Lower leg skin (tissue), 4 donors: Measurements from ENCODE around the gene MOCS2. TPM values are rescaled to one million over a fixed set of nuclear protein-coding genes. Genes with fewer than 3 reads are reported as not detected.

Experiments used
- DNase-seq, 2 donors: peaks; one replicate each; pipeline ENCODE4 v3.0.0-alpha.2; 2019; ENCODE audit warnings: low spot score in 2 of 2
- H3K4me3 ChIP-seq: fragments of 200-600 bp; sonication (generic); 2 replicates; pipeline ENCODE4 v1.5.1; 2017; ENCODE audit warnings: mild to moderate bottlenecking, low read depth; ENCODE audit not compliant: poor library complexity, severe bottlenecking
- CTCF ChIP-seq, 3 donors: fragments of 450-650 bp; IDR thresholded peaks; one replicate each; pipeline ENCODE4 v1.5.1; 2016; ENCODE audit warnings: antibody characterized with exemption in 3 of 3, mild to moderate bottlenecking in 3 of 3, moderate library complexity in 2 of 3
- POLR2A ChIP-seq, 2 donors: fragments of 450-650 bp; IDR thresholded peaks; one replicate each; pipeline ENCODE4 v1.6.1; 2016 to 2017; ENCODE audit warnings: antibody characterized with exemption in 2 of 2, mild to moderate bottlenecking in 1 of 2, moderate library complexity in 1 of 2
- WGBS, 2 donors: methylation state at CpG; one replicate each; pipeline ENCODE4 v1.1.5; 2018; 5-methylcytosine and 5-hydroxymethylcytosine counted together
- intact Hi-C: fragments of 100-400 bp; cut with DNase I; formaldehyde crosslinking; loops from one replicate; pipeline ENCODE4 v1.15.0; 2023; ENCODE audit warnings: low total_unique reads
- total RNA-seq, 4 donors: library from RNA; depleted of rRNA; stranded (reverse); fragments of >200 nt; gene quantifications; one replicate each; pipeline ENCODE4 v1.1.0, GENCODE V29; 2016

Gene MOCS2
- total RNA-seq, 4 donors from 2014 or later = 12.1 to 23.3 (median 17.6) TPM

GRCh38 chr5:53087171-53087570, 22.4 kb downstream of the MOCS2 start:
- DNase-seq = no peak
- no peak overlapping the region for H3K4me3 ChIP-seq
- WGBS, 2 donors = 83 to 100% methylated on average over 1 of the region's 1 CpG
- intact Hi-C loops = no loop called here
- no peak for TF ChIP-seq POLR2A (IDR thresholded peaks at IDR 0.05)
- no peak for TF ChIP-seq CTCF (IDR thresholded peaks at IDR 0.05)

GRCh38 chr5:53084546-53085255, 24.9 kb downstream of the MOCS2 start:
- 56 to 60% methylated on average over 4 of the region's 4 CpGs for WGBS, 2 donors
- TF ChIP-seq POLR2A (IDR thresholded peaks at IDR 0.05) (no peak), CTCF (IDR thresholded peaks at IDR 0.05) (no peak)
- intact Hi-C loops = no loop called here
- no peak for DNase-seq
- H3K4me3 ChIP-seq = no peak overlapping the region

- no peak for DNase-seq
- no peak overlapping the region for H3K4me3 ChIP-seq
- intact Hi-C loops = no loop called here
- TF ChIP-seq POLR2A (IDR thresholded peaks at IDR 0.05) (no peak), CTCF (IDR thresholded peaks at IDR 0.05) (no peak)
Measured at GRCh38 chr5:53083927-53084326, 25.6 kb downstream of the MOCS2 start.

- intact Hi-C loops = no loop called here
- WGBS, 2 donors = 84 to 85% methylated on average over 4 of the region's 4 CpGs
- no peak overlapping the region for H3K4me3 ChIP-seq
- no peak for DNase-seq
- TF ChIP-seq POLR2A (IDR thresholded peaks at IDR 0.05) (no peak), CTCF (IDR thresholded peaks at IDR 0.05) (no peak)
Measured at GRCh38 chr5:53080271-53080670, 29.3 kb downstream of the MOCS2 start.

- H3K4me3 ChIP-seq = no peak overlapping the region
- 82 to 84% methylated on average over 2 of the region's 2 CpGs for WGBS, 2 donors
- no peak for DNase-seq
- intact Hi-C loops = no loop called here
- TF ChIP-seq POLR2A (IDR thresholded peaks at IDR 0.05) = no peak
- no peak for TF ChIP-seq CTCF (IDR thresholded peaks at IDR 0.05)
Measured at GRCh38 chr5:53076014-53076583, 33.5 kb downstream of the MOCS2 start.

- no peak overlapping the region for H3K4me3 ChIP-seq
- 51 to 56% methylated on average over 2 of the region's 2 CpGs for WGBS, 2 donors
- intact Hi-C loops = no loop called here
- TF ChIP-seq CTCF (IDR thresholded peaks at IDR 0.05) (no peak), POLR2A (IDR thresholded peaks at IDR 0.05) (no peak)
- DNase-seq = no peak
Measured at GRCh38 chr5:53073348-53073747, 36.2 kb downstream of the MOCS2 start.
